OCI-LY7 (cell line): ENCODE data around the gene GID8. TPM values are rescaled to one million over a fixed set of nuclear protein-coding genes. Genes with fewer than 3 reads are reported as not detected.

Experiments used
- BruUV-seq: library from RNA; stranded (reverse); fragments of 400-500 nt; replicated peaks from 2 replicates; lab custom pipeline; 2021; lab: Mats Ljungman, UMichigan
- CTCF ChIA-PET: fragments of 300-600 bp; sonication (Branson Sonifier 250); formaldehyde crosslinking; loops from one replicate; lab custom pipeline; 2022; ENCODE audit warnings: antibody characterized with exemption; ENCODE audit not compliant: unreplicated experiment; lab: Charles Lee
- POLR2A ChIA-PET: fragments of 300-600 bp; sonication (Branson Sonifier 250); formaldehyde crosslinking; loops from one replicate; lab custom pipeline; 2022; ENCODE audit warnings: antibody characterized with exemption; lab: Charles Lee
- DNase-seq: peaks from one replicate; pipeline ENCODE4 v3.0.0-alpha.2; 2015; ENCODE audit warnings: low spot score
- H2AFZ ChIP-seq: fragments of 200-600 bp; sonication (generic), shearing (Covaris generic); 2 replicates; pipeline ENCODE4 v1.6.1; 2014; ENCODE audit warnings: mild to moderate bottlenecking, antibody characterized with exemption, low read length, moderate library complexity
- H3K27ac ChIP-seq: fragments of 200-600 bp; sonication (generic); 2 replicates; pipeline ENCODE4 v1.5.1; 2014; ENCODE audit warnings: mixed run types, low read depth, mild to moderate bottlenecking, moderate library complexity, low read length, inconsistent platforms; ENCODE audit not compliant: poor library complexity, severe bottlenecking
- H3K36me3 ChIP-seq: fragments of 200-600 bp; sonication (generic); 2 replicates; pipeline ENCODE4 v1.6.1; 2014; ENCODE audit warnings: mild to moderate bottlenecking, antibody characterized with exemption, low read length, moderate library complexity, mixed read lengths; ENCODE audit not compliant: insufficient read depth
- H3K4me1 ChIP-seq: fragments of 200-600 bp; sonication (generic); 2 replicates; pipeline ENCODE4 v1.5.1; 2014; ENCODE audit warnings: mild to moderate bottlenecking, low read length; ENCODE audit not compliant: insufficient read depth, poor library complexity, severe bottlenecking
- H3K4me2 ChIP-seq: fragments of 200-600 bp; sonication (generic); 2 replicates; pipeline ENCODE4 v1.6.1; 2014; ENCODE audit warnings: mild to moderate bottlenecking, low read length
- H3K4me3 ChIP-seq: fragments of 200-600 bp; sonication (generic); 2 replicates; pipeline ENCODE4 v1.5.1; 2014; ENCODE audit warnings: mild to moderate bottlenecking, low read depth, low read length; ENCODE audit not compliant: poor library complexity, severe bottlenecking
- H3K79me2 ChIP-seq: fragments of 200-600 bp; sonication (generic); 2 replicates; pipeline ENCODE4 v1.6.1; 2016; ENCODE audit warnings: low read depth, mild to moderate bottlenecking, low read length, moderate library complexity, mixed read lengths; ENCODE audit not compliant: insufficient read depth
- H3K9me2 ChIP-seq: fragments of 200-600 bp; sonication (generic); 2 replicates; pipeline ENCODE4 v1.6.1; 2016; ENCODE audit warnings: mild to moderate bottlenecking, low read length, mixed read lengths; ENCODE audit not compliant: insufficient read depth
- H3K9me3 ChIP-seq: fragments of 200-600 bp; sonication (generic); 2 replicates; pipeline ENCODE4 v1.6.1; 2014; ENCODE audit warnings: mild to moderate bottlenecking, mixed run types, low read length, mixed read lengths
- H4K20me1 ChIP-seq: fragments of 200-600 bp; sonication (generic); 2 replicates; pipeline ENCODE4 v1.6.1; 2014; ENCODE audit warnings: mild to moderate bottlenecking, antibody characterized with exemption, low read length, moderate library complexity, mixed read lengths; ENCODE audit not compliant: insufficient read depth
- EZH2phosphoT487 ChIP-seq: fragments of 200-600 bp; sonication (generic); IDR thresholded peaks from 2 replicates; pipeline ENCODE4 v1.6.1; 2018; ENCODE audit warnings: low read depth, borderline replicate concordance, mild to moderate bottlenecking, mixed run types, antibody characterized with exemption, low read length, moderate library complexity, mixed read lengths
- intact Hi-C: fragments of 100-400 bp; cut with micrococcal nuclease; formaldehyde crosslinking; loops from one replicate; pipeline ENCODE4 v1.10.0; 2022; ENCODE audit not compliant: unreplicated experiment
- total RNA-seq, 2 experiments: library from RNA; depleted of rRNA in 1 of 2; stranded (reverse); fragments of >200 nt in 1 of 2; shearing (Covaris generic) in 1 of 2; gene quantifications; 2 replicates each; pipeline ENCODE4 v1.2.3, GENCODE V29; 2014 to 2022
- TF ChIP-seq, protein P1 (sequence below): fragments of 200-600 bp; sonication (generic); conservative IDR thresholded peaks from 2 replicates; pipeline ENCODE4 v1.5.1; 2014; ENCODE audit warnings: mild to moderate bottlenecking, antibody characterized with exemption, low read length, moderate library complexity, mixed read lengths

Gene GID8
- total RNA-seq, 2 experiments from 2014 or later, result 28.7 to 47.7 TPM

DNA sequence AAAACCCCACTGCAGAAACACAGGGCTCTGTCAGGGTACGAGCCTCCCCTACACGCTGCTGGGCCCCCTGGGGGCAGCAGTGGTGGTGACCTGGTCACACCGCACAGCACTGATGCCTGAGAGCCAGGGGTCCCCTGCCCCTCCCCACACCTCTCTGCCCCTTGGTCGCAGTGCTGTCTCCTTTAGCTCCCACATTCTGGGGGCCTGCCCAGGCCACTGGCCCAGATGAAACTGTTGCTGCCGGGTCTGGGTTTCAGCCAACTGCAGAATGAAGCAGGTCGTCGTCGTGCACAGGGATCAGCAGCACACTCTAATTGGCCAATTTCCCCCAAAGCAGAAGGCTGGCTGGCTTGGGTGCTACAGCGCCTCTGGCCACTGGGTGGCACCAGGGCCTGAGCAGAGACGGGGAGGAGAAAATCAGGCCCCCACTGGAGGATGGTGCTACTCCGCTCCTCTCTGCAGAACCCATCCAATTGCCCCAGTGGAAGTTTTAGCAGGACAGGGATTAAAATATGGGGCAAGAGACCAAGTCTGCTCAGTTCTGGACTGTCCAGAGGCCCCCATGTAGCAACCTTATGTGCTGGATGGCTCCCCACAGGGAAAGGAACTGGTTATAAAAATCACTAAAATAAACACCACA lies 37.8 kb upstream of the GID8 start:
- TF ChIP-seq, protein P1, sequence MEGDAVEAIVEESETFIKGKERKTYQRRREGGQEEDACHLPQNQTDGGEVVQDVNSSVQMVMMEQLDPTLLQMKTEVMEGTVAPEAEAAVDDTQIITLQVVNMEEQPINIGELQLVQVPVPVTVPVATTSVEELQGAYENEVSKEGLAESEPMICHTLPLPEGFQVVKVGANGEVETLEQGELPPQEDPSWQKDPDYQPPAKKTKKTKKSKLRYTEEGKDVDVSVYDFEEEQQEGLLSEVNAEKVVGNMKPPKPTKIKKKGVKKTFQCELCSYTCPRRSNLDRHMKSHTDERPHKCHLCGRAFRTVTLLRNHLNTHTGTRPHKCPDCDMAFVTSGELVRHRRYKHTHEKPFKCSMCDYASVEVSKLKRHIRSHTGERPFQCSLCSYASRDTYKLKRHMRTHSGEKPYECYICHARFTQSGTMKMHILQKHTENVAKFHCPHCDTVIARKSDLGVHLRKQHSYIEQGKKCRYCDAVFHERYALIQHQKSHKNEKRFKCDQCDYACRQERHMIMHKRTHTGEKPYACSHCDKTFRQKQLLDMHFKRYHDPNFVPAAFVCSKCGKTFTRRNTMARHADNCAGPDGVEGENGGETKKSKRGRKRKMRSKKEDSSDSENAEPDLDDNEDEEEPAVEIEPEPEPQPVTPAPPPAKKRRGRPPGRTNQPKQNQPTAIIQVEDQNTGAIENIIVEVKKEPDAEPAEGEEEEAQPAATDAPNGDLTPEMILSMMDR, result peak; percentile 84
- no peak for TF ChIP-seq EZH2phosphoT487
- DNase-seq, result peak; percentile 75
- H3K4me3 ChIP-seq, result no peak overlapping the region
- CTCF ChIA-PET, result no interaction called here
- H3K36me3 ChIP-seq, result peaks cover 71% of the 10 kb centered on the region
- H3K9me2 ChIP-seq, result no peaks in the 10 kb centered on the region
- no peaks in the 10 kb centered on the region for H4K20me1 ChIP-seq
- no peaks in the 10 kb centered on the region for H3K9me3 ChIP-seq
- no TSS peak for BruUV-seq
- peak overlapping the region; percentile 7; the same call in 1 of the 2 replicates for H3K4me2 ChIP-seq
- H3K27ac ChIP-seq, result peak overlapping the region; percentile 38
- peaks cover 15% of the 10 kb centered on the region for H3K4me1 ChIP-seq
- POLR2A ChIA-PET, result interaction anchor here (1.4 kb wide), 1 partner anchor 53 kb away, joined by 4 read pairs; no protein-coding TSS in a partner anchor
- H2AFZ ChIP-seq, result no peak overlapping the region
- intact Hi-C loops, result loop anchor here (1.0 to 2.0 kb wide), 5 partner anchors 18 to 109 kb away; partner anchors contain the start of gene GID8
- no peaks in the 10 kb centered on the region for H3K79me2 ChIP-seq

DNA sequence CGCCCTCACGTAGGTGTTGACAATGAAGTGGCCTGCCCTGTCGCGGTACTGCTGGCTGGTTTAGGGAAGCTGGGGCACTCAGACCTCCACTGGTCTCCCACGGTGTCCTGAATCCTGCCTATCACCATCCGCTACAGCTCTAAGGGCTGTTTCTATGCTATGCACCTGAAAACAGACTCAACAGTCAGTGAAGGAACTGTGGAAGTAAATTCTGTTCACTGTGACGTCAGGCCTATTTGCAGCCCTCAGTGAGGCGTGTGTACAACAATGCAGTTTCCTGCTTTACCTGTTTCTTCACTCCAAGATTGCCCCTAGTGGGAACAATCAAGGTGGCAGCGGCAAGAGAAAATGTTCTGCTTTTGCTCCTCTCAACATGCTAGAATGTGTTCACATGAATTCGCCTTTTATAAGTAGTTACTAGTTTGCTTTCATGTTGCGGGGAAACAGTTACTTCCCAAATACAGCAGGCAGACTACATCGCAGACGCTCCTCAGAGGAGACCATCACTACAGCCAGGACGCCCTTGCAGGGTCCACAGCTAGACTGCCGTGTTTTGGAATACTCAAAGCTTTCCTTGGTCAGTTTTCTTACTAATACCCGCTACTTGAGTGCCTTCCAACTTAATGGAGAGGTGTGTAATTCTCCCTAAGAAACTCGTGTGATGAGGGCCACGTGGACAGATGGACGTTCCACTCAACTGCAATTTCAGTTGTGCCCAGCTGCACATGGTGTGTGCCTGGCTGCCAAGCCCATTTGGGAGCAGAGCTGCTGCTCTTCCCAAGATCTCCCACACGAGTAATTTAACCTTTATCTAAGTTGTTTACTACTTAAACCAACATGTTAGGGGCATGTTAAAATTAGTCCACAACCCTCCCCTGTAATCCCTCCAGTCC lies 37.0 kb upstream of the GID8 start:
- no peak overlapping the region for H3K4me3 ChIP-seq
- intact Hi-C loops, result loop anchor here (1.0 to 2.0 kb wide), 5 partner anchors 17 to 108 kb away; partner anchors contain the start of gene GID8
- TF ChIP-seq, protein P1, result no peak
- no peak for TF ChIP-seq EZH2phosphoT487
- H3K4me2 ChIP-seq, result peak overlapping the region; percentile 7; the same call in 1 of the 2 replicates
- H4K20me1 ChIP-seq, result no peaks in the 10 kb centered on the region
- H3K4me1 ChIP-seq, result peaks cover 15% of the 10 kb centered on the region
- no peak overlapping the region for H2AFZ ChIP-seq
- no peaks in the 10 kb centered on the region for H3K79me2 ChIP-seq
- no peaks in the 10 kb centered on the region for H3K9me2 ChIP-seq
- CTCF ChIA-PET, result no interaction called here
- POLR2A ChIA-PET, result interaction anchor here (0.9 kb wide), 1 partner anchor 15 kb away, joined by 5 read pairs; no protein-coding TSS in a partner anchor
- H3K9me3 ChIP-seq, result no peaks in the 10 kb centered on the region
- BruUV-seq, result no TSS peak
- peaks cover 71% of the 10 kb centered on the region for H3K36me3 ChIP-seq
- H3K27ac ChIP-seq, result peak overlapping the region; percentile 38
- DNase-seq, result peak; percentile 46
